ENCODE results near the gene MTG2.
"Not testable (repeated sequence)": the region's sequence is repeated elsewhere in the genome, so short reads cannot be mapped to it uniquely, and the experiment has no call there.

MTG2 gene

DNA sequence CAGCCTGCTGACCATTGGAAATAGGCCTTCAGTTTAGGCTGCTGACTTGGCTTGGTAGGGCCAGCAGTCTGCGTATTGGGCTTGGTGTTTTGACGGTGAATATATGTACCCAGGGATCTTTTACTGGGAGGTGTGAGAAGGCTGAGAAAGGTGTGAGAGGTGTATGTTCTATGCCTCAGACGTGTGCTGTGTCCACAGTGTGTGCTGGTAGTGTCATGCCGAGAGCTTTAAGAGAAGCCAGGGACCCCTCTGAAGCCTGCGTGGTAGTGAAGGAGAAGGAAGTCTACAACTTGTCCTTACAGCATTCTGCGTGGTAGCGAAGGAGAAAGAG lies 37.2 kb upstream of the MTG2 start:
- DNase-seq (ENCODE audit: low read depth in 3 of 3), result no peak

DNA sequence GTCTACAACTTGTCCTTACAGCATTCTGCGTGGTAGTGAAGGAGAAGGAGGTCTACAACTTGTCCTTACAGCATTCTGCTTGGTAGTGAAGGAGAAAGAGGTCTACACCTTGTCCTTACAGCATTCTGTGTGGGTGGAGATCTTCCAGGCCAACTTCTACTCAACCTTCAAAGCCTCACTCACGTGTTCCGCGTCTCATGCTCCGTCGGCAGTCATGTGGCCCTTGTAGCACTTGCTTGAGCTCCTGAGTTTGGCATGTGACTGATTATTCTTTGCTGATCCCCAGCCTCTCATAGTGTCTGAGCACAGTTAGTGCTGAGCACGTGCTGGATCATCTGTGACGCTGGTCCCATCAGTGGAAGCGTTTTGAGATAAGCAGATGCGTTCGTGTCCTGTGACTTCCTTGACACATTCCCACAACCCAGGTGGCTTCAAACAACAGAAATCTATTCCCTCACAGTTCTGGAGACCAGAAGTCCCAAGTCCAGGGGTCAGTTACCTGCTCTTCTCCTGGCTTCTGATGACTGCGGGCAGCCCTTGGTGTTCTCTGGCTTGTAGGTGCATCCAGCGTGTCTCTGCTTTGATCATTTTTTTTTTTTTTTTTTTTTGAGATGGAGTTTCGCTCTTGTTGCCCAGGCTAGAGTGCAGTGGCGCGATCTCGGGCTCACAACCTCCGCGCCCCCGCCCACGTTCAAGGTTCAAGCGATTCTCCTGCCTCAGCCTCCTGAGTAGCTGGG lies 36.6 kb upstream of the MTG2 start:
- no peak for DNase-seq (ENCODE audit: low read depth in 3 of 3)

DNA sequence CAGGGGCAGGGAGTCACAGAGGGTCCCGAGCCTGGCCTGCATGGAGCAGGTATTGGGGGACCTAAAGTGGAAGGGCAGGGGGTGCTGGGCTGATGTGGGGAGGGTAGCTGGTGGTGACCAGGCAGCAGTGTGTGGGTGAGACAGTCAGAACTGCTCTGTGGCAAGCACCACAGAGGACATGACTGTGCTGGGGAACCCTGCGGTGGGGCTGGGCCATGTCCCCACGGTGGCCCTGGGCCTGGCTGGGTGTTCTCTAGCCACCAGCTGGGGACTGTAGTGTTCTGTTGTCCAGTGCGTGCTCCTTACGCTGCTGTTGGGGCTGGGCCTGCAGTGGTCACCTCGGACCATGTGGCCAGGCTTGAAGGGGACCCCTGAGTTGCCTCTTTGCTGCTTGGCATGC lies 35.7 kb upstream of the MTG2 start:
- no peak for DNase-seq (ENCODE audit: low read depth in 3 of 3)

DNA sequence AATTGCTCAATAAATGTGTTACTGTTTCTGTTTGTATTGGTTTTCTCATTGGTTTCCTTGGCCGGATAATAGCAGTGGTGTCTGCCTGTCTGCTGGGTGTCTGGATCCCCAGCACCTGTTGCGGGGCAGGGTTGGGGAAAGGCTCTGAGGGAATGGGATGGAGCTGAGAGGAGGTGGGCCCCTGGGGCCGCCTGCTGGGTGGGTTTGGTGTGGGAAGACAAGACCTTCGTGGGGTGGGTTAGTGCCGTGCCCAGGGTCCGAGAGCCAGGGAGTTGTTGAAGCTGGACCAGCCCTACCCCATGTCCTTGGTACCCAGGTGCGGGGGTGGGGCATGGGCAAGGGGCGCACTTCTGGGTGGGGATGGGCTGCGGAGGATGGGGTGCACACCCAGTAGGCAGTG lies 35.3 kb upstream of the MTG2 start:
- DNase-seq (ENCODE audit: low read depth in 3 of 3), result no peak

DNA sequence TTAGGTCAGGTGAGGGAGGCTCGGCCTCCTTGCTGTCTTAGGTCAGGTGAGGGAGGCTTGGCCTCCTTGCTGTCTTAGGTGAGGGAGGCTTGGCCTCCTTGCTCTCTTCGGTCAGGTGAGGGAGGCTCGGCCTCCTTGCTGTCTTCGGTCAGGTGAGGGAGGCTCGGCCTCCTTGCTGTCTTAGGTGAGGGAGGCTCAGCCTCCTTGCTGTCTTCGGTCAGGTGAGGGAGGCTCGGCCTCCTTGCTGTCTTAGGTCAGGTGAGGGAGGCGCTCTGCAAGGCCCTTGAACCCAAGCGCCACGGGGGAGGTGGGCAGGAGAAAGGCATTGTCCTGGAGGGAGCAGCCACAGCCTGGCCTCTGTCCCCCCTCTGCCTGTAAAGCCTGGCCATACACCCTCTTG lies 34.4 kb upstream of the MTG2 start:
- DNase-seq (ENCODE audit: low read depth in 3 of 3), result not testable (repeated sequence)

DNA sequence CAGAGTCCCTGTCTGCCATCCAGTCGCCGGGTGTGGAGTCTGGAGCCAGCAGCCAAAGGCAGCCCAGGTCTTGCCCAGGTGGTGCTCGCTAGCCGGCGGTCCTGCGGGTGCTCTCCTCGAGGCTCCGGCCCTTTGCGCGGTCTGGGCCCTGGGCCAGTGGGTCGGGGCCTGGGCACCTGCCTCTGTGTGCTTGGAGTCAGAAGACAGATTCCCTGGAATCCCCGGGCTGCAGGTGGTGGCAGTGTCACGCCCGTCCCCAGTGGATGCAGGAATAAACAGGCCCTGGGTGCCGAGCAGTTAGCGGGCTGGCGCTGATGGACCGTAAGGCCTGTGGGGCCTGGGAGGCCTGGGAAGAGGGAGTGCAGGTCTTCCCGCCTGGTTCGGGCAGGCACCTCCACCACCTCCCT lies 33.9 kb upstream of the MTG2 start:
- no peak for DNase-seq (ENCODE audit: low read depth in 3 of 3)

DNA sequence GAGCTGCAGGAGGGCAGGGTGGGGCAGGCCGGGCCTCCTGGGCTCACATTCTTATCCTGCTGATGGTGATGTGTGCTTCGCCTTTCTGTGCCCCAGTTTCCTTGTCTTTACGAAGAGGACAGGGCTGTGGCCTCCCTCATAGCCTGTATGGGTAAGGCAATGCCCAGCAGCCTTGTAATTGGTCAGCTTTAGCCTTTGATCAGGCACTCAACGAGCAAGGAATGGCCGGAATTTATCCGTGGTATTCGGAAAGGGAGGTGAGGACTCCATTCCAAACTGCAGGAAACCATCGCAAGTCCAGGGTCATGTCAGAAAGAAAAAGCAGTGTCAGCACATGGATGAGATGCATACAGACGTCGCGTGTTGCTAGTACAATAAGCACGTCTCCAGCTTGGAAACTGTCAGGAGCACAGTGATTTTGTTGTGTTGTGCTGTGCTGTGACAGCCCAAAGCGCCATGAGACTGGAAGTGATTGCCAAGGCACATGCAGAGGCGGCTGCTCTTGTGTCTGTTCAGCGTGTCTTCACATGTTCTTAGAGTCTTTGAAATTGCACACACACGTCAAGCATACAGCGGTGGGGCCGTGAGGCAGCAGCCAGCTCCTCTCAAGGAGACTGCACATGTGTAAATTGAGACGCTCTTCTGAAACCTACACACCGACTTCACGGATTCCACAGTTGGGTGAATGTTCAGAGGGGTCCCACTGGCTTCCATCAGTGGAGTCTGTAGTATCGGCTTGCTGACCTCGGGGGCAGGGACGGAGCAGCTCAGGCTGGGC lies 33.1 kb upstream of the MTG2 start:
- DNase-seq (ENCODE audit: low read depth in 3 of 3), result no peak

DNA sequence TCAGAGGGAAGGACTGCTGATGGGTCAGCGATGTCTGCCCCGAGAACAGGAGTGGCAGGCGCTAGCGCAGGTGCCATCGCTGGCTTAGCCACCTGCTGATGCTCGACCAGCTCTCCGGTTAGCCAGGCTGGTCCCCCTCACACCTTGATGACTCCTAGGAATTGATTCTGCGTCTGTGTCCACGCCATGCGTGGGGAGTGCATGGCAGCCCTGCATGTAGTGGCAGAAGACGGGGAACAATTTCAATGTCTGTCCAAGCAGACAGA lies 32.6 kb upstream of the MTG2 start:
- DNase-seq (ENCODE audit: low read depth in 3 of 3), result no peak

DNA sequence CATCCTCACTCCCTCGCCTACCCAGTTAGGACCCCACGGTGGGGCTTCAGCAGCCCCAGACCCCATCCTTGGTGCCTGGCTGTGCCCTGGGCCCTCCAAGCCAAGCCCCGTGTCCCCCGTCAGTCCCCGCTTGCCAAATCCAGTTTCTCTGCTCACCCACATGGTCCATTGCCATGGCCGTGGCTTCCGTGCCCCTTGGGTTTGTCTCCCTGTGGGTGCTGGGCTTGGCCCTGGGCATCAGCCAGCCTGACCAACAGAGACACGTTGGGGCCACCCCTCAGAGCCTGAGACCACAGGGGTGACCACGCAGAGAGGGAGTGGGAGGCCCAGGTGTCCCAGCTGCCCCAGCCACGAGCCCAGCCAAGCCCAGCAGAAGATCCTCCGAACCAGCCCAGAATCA lies 31.6 kb upstream of the MTG2 start:
- DNase-seq (ENCODE audit: low read depth in 3 of 3), result no peak

DNA sequence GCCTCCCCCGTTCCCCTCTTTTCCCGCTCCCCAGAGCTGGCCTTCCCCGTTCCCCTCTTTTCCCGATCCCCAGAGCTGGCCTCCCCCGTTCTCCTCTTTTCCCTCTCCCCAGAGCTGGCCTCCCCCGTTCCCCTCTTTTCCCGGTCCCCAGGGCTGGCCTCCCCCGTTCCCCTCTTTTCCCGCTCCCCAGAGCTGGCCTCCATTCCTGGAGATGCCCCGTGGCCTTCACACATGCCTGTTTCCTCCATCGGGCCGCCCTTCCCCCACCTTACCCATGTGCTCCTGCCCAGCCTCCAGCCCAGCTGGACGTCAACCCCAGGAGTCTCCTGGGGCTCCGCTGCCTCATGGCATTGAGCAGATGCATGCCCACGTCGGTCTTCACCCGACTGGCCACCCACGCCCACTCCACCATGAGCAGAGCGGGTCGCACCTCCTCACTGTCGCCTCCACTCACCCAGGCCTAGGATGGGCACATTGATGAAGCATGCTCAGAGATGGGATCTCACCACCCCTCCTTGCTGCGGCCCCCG lies 30.9 kb upstream of the MTG2 start:
- DNase-seq (ENCODE audit: low read depth in 3 of 3), result no peak

DNA sequence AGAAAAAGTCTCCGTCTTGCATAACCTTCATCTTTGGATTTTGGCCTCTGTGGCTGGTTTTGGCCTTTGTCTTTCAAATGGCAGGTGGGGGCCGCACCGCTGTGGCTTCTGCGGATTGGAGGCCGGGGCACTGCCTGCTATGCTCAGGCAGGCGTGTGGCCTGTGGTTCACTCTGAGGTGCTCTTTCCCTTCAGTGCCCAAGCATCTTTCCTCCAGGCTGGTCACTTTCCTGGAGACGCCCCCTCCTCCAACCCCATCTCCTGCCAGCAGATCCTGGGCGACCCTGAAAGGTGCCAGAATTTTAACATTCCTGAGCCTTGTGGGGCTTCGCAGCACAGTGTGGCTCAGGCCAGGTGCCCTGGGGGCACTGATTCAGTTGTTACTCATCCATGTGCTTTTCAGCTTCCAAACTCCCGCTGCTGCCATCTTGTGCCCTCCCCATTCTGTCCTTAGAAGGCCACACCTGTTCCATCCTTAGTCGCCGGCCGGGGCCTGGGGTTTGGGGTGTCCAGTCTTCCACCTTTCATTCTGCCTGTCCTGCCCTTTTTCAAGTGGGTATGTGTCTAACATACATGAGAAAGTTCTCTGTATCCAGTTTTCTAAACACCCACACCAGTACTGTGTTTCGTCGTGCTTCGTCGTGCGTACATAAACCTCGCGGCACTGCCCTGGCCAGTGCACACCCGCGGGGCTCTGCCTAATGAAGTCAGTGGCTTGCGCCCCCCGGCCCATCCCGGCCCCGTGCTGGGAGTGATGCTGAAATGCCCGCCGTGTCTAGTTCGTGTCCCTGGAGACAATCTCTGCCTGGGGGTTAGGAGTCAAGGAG lies 27.2 kb upstream of the MTG2 start:
- DNase-seq (ENCODE audit: low read depth in 3 of 3), result no peak

DNA sequence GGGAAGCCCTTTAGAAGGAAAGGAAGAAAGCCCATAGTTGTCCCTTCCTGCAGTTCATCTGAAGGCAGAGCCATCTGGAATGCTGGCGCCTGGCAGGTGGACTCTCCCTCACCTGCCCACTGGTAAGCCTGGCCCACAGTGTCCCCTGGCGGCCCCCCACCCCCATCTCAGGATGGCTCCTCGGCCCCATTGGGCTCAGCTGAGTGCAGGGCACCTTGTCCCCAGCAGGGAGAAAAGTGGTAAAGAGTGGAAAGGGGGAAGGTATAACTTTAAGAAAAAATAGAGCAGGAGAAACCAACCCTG lies 26.6 kb upstream of the MTG2 start:
- no peak for DNase-seq (ENCODE audit: low read depth in 3 of 3)

DNA sequence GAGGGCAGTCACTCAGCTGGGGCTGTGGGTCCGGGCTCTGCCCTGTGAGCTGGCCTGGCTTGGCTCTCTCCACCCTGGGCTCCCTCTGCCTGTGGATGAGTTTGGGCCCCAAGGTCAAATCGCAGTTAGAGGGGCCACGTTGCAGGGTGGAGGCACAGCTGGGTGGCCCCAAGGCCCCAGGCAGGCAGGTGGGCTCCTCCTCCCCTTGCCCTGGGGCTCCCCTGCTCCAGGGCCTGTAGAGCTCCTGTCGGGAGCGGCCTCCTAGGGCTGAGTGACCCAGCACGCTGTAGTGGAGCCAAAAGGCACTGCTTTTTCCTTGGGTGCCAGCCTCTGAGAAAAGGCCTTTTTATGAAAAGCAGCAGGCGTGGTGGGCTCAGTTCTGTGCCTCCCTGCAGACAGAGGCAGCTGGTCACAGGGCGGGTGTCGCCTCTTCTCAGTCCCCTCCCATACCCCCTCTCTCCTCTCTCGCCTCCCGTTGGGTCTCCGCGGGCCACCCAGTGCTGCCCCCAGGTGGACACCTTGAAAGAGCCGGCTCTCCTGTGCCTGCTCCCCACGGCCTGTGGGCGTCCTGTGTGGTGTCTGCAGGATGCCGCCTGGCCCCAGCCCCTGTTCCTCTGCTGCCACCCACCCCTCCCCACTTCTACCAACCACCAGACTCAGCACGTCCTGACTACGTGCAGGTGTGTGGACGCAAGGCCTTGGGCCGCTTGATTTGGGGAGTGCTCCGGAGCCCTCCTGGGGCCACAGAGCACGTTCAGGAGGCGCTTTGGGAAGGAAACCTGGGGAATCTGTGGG lies 26.0 kb upstream of the MTG2 start:
- DNase-seq (ENCODE audit: low read depth in 3 of 3), result peak; percentile 52 to 73 (median 53)

DNA sequence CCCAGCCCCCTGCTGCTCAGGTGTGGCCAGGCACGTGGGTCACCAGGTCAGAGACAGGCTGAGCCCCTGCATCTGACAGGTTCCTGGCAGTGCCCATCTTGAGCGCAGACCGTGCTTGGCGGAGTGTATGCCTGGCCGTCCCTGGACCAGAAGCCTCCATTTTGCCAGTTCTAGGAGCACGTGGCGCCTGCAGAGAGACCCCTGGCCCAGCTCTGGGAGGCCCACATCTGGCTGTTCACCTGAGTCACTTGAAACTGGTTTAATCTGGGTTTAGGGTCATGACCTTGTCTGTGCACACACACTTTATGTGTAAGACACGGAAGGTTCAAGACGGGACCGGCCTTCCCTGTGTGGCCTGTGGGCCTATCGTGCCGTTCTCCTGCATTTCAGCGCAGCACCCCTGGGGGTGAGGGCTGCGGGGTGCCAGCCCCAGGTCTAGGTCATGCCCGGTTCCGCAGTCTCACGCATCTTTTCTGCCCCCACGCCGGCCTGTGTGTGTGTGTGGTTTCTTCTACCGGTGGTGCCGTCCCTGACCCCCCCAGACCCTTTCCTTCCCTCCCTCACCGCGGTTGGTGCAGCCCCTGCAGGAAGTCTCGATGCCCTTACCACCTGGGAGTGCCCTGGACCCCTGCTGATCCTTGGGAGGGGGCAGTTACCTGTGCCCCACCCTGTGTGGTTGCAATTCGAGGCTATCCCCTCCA lies 25.3 kb upstream of the MTG2 start:
- no peak for DNase-seq (ENCODE audit: low read depth in 3 of 3)

DNA sequence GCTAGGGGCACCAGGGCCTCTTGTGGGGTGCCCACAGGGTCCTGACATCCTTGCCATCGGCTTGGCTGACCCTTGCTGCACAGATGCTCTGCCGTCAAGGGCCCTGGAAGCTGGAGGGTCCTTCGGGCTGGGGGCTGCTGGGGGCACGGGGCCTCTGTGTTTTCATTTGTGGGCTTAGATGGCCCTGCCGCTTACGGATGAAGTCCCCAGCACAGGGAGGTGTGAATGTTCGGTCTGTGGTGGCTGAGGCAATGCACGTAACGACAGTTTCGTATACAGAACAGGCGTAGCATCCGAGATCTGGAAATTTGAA lies 24.8 kb upstream of the MTG2 start:
- no peak for DNase-seq (ENCODE audit: low read depth in 3 of 3)

DNA sequence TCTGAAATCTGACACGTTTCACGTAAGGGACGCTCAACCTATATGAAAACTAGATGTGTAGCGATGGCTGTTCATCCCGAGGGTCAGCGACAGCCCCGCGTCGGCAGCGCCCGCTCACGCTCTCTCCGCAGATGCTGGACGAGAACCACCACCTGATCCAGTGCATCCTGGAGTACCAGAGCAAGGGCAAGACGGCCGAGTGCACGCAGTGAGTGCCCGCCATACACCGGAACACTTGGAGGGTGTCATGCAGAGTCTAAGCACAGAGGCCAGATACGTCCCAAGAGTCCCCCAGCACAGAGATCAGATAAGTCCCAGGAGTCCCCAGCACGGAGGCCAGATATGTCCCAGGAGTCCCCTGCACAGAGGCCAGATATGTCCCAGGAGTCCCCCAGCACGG lies 24.3 kb upstream of the MTG2 start:
- no peak for DNase-seq (ENCODE audit: low read depth in 3 of 3)

DNA sequence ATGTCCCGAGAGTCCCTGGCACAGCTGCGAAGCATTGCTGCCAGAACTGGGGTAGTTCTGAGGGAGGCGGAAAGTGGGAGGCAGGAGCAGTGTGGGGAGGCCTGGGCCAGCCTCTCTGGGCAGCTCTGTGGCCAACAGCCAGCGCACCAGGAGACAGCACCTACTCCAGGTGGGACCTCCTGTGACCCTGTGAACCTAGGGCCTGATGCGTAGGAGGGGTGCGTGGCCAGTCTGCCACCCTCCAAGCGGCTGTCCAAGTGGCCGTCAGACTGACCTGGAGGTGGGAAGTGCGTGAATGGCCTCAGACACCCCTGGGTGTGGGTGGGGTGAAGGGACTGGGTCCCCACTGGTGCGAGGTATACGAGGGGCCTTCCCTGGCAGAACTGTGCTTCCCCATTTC lies 23.8 kb upstream of the MTG2 start:
- DNase-seq (ENCODE audit: low read depth in 3 of 3), result no peak

DNA sequence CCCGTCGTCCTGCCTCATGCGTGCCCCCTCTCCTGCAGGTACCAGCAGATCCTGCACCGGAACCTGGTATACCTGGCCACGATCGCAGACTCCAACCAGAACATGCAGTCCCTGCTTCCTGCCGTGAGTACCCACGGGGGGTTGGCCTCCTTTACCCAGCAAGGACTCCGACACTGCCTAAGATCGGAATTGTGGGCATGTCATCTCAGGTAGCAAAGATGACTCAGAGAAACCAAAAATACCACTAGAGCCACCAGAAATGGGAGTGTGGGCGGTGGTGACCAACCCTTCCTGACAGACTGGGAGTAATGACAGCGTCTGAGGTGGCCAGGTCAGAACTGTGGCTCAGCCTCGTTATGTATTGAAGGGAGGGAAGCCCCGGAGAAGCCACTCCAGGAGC lies 23.0 kb upstream of the MTG2 start:
- peak in 1 of 3 donors; percentile 68 for DNase-seq (ENCODE audit: low read depth in 3 of 3)

DNA sequence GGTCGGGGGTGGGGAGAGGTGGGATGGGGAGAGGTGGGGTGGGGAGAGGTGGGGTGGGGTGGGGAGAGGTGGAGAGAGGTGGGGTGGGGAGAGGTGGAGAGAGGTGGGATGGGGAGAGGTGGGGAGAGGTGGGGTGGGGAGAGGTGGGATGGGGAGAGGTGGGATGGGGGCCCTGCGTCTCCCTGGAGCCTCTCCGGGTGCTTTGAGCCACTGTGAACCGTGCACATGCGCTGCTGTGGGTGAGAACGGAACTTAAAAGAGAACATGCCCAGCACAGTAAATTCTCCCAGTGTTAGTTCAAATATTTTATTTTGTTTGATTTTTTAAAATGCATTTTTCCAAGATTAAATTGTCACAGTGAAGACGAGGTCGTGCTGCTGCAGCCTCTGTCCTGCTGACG lies 22.6 kb upstream of the MTG2 start:
- DNase-seq (ENCODE audit: low read depth in 3 of 3), result no peak

DNA sequence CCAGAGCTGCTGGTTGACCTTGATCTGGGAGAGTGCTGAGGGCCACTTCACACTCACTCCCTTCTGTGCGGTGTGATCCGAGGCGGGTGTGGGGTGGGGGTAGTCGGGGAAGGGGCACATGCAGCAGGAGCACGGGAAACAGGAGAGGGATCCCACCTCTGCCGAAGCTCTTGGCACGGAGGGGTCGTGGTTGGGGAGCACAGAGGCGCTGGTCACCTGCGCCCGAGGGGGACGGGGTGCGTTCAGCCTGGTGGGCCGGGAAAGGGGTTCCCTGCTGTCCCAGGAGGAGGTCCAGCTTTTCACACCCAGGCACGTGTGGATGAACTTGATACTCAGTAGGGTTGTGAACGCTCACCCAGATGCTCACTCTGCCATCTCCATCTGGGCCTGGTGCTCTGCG lies 22.0 kb upstream of the MTG2 start:
- DNase-seq (ENCODE audit: low read depth in 3 of 3), result no peak

DNA sequence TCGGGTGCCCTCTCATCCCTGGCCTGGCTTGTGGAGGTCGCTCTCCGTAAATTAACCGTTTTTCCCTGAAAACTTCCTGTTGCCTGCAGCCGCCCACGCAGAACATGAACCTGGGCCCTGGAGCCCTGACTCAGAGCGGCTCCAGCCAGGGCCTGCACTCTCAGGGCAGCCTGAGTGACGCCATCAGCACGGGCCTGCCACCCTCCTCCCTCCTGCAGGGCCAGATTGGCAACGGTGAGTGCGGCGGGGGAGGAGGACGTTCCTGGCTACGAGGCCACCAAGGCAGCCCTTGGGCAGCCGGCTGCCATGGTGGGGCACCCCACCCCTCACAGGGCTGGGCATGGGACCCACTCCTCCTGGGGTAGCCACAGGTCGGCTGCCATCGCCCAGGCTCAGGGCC lies 21.5 kb upstream of the MTG2 start:
- DNase-seq (ENCODE audit: low read depth in 3 of 3), result no peak

Measured in stimulated activated CD4-positive, alpha-beta T cell treated with anti-CD3 and anti-CD28 coated beads, TNF-alpha, amount 100 ng/mL, for 48 hours (primary cell).